Activated T-helper 1 cell treated with anti-CD3 and anti-CD28 coated beads, Interleukin-12 subunit alpha, Interleukin-12 subunit beta, Interleukin-2, Interleukin-4 antibody, amounts not matched to agents 30 ng/mL and 10 ng/mL and 1 ng/mL, durations not matched to agents 14 hours and 24 hours and 36 hours (primary cell): ENCODE data around the gene DAB1. TPM values are rescaled to one million over a fixed set of nuclear protein-coding genes. Genes with fewer than 3 reads are reported as not detected.
A peak's percentile ranks its signal among the peaks of the same experiment; 100 is the strongest.

Experiments used
- DNase-seq: peaks from one replicate; pipeline ENCODE4 v3.0.0; 2021; ENCODE audit warnings: low spot score
- H3K27ac Mint-ChIP-seq: one replicate; pipeline ENCODE4 v1.8.0; 2021; ENCODE audit warnings: mild to moderate bottlenecking, mixed read lengths
- H3K27me3 Mint-ChIP-seq: one replicate; pipeline ENCODE4 v1.8.0; 2022; ENCODE audit warnings: mild to moderate bottlenecking, moderate library complexity, mixed read lengths; ENCODE audit not compliant: insufficient read depth
- H3K36me3 Mint-ChIP-seq: one replicate; pipeline ENCODE4 v1.8.0; 2021; ENCODE audit warnings: low read depth, mixed read lengths
- H3K4me1 Mint-ChIP-seq: one replicate; pipeline ENCODE4 v1.8.0; 2021; ENCODE audit warnings: low read depth, mixed read lengths
- H3K4me3 Mint-ChIP-seq: one replicate; pipeline ENCODE4 v1.8.0; 2021; ENCODE audit warnings: mild to moderate bottlenecking, moderate library complexity, mixed read lengths
- H3K9me3 Mint-ChIP-seq: one replicate; pipeline ENCODE4 v1.8.0; 2021; ENCODE audit warnings: mixed read lengths
- intact Hi-C: fragments of 100-400 bp; cut with micrococcal nuclease; formaldehyde crosslinking; loops from one replicate; pipeline ENCODE4 v1.15.1; 2024
- total RNA-seq: library from RNA; stranded (reverse); gene quantifications from 2 replicates; pipeline ENCODE4 v1.2.3, GENCODE V29; 2022

Gene DAB1
- total RNA-seq, 1 donor from 2014 or later = not detected

GRCh38 chr1:57319165-57319564, 104.7 kb downstream of the DAB1 start:
- intact Hi-C loops = no loop called here

GRCh38 chr1:57316861-57317260, 107.0 kb downstream of the DAB1 start:
- no peaks in the 10 kb centered on the region for H3K4me1 Mint-ChIP-seq
- H3K27ac Mint-ChIP-seq = no peak overlapping the region
- H3K4me3 Mint-ChIP-seq = no peak overlapping the region
- H3K9me3 Mint-ChIP-seq = no peaks in the 10 kb centered on the region
- intact Hi-C loops = no loop called here
- no peaks in the 10 kb centered on the region for H3K27me3 Mint-ChIP-seq
- H3K36me3 Mint-ChIP-seq = no peaks in the 10 kb centered on the region
- no peak for DNase-seq

More at GRCh38 chr1:57319165-57319564, 104.7 kb downstream of the DAB1 start:
- Mint-ChIP-seq H3K27me3 (peaks cover 2% of the 10 kb centered on the region), H3K4me3 (no peak overlapping the region), H3K36me3 (no peaks in the 10 kb centered on the region), H3K4me1 (no peaks in the 10 kb centered on the region), H3K9me3 (no peaks in the 10 kb centered on the region), H3K27ac (no peak overlapping the region)
- no peak for DNase-seq

- intact Hi-C loops = no loop called here
- Mint-ChIP-seq H3K4me3 (no peak overlapping the region), H3K9me3 (no peaks in the 10 kb centered on the region), H3K27me3 (no peaks in the 10 kb centered on the region), H3K27ac (no peak overlapping the region), H3K4me1 (no peaks in the 10 kb centered on the region), H3K36me3 (no peaks in the 10 kb centered on the region)
- DNase-seq = no peak
Measured at GRCh38 chr1:57316291-57316690, 107.6 kb downstream of the DAB1 start.

GRCh38 chr1:57312869-57313268, 111.0 kb downstream of the DAB1 start:
- no peak for DNase-seq
- Mint-ChIP-seq H3K27ac (no peak overlapping the region), H3K4me3 (no peak overlapping the region), H3K36me3 (no peaks in the 10 kb centered on the region), H3K27me3 (no peaks in the 10 kb centered on the region), H3K9me3 (no peaks in the 10 kb centered on the region), H3K4me1 (peaks cover 1% of the 10 kb centered on the region)
- intact Hi-C loops = no loop called here

GRCh38 chr1:57311411-57311810, 112.4 kb downstream of the DAB1 start:
- intact Hi-C loops = no loop called here
- Mint-ChIP-seq H3K4me1 (peaks cover 12% of the 10 kb centered on the region), H3K9me3 (peaks cover 7% of the 10 kb centered on the region), H3K27ac (no peak overlapping the region), H3K27me3 (no peaks in the 10 kb centered on the region), H3K36me3 (no peaks in the 10 kb centered on the region), H3K4me3 (no peak overlapping the region)
- DNase-seq = no peak

GRCh38 chr1:57311006-57311405, 112.9 kb downstream of the DAB1 start:
- no peak for DNase-seq
- intact Hi-C loops = no loop called here
- no peak overlapping the region for H3K27ac Mint-ChIP-seq
- H3K4me1 Mint-ChIP-seq = peaks cover 12% of the 10 kb centered on the region
- H3K36me3 Mint-ChIP-seq = no peaks in the 10 kb centered on the region
- peaks cover 7% of the 10 kb centered on the region for H3K9me3 Mint-ChIP-seq
- H3K27me3 Mint-ChIP-seq = no peaks in the 10 kb centered on the region
- H3K4me3 Mint-ChIP-seq = no peak overlapping the region

- H3K36me3 Mint-ChIP-seq = no peaks in the 10 kb centered on the region
- no peaks in the 10 kb centered on the region for H3K27me3 Mint-ChIP-seq
- DNase-seq = no peak
- intact Hi-C loops = no loop called here
- peaks cover 7% of the 10 kb centered on the region for H3K9me3 Mint-ChIP-seq
- peaks cover 12% of the 10 kb centered on the region for H3K4me1 Mint-ChIP-seq
- no peak overlapping the region for H3K4me3 Mint-ChIP-seq
- H3K27ac Mint-ChIP-seq = no peak overlapping the region
Measured at GRCh38 chr1:57309630-57310029, 114.2 kb downstream of the DAB1 start.

GRCh38 chr1:57307392-57308170, 116.3 kb downstream of the DAB1 start:
- peak overlapping the region; percentile 13 for H3K4me3 Mint-ChIP-seq
- H3K36me3 Mint-ChIP-seq = no peaks in the 10 kb centered on the region
- no peaks in the 10 kb centered on the region for H3K27me3 Mint-ChIP-seq
- peaks cover 12% of the 10 kb centered on the region for H3K4me1 Mint-ChIP-seq
- H3K9me3 Mint-ChIP-seq = peaks cover 7% of the 10 kb centered on the region
- peak overlapping the region; percentile 16 for H3K27ac Mint-ChIP-seq
- peak; percentile 64 for DNase-seq
- intact Hi-C loops = no loop called here

- Mint-ChIP-seq H3K9me3 (peaks cover 7% of the 10 kb centered on the region), H3K36me3 (no peaks in the 10 kb centered on the region), H3K4me1 (peaks cover 12% of the 10 kb centered on the region), H3K27me3 (no peaks in the 10 kb centered on the region), H3K4me3 (no peak overlapping the region), H3K27ac (no peak overlapping the region)
- intact Hi-C loops = no loop called here
- no peak for DNase-seq
Measured at GRCh38 chr1:57304591-57304990, 119.3 kb downstream of the DAB1 start.

- H3K36me3 Mint-ChIP-seq = no peaks in the 10 kb centered on the region
- no peak overlapping the region for H3K27ac Mint-ChIP-seq
- intact Hi-C loops = no loop called here
- H3K27me3 Mint-ChIP-seq = no peaks in the 10 kb centered on the region
- no peak overlapping the region for H3K4me3 Mint-ChIP-seq
- peaks cover 7% of the 10 kb centered on the region for H3K9me3 Mint-ChIP-seq
- H3K4me1 Mint-ChIP-seq = peaks cover 12% of the 10 kb centered on the region
- no peak for DNase-seq
Measured at GRCh38 chr1:57302812-57303596, 120.9 kb downstream of the DAB1 start.

GRCh38 chr1:57300186-57300585, 123.7 kb downstream of the DAB1 start:
- no peaks in the 10 kb centered on the region for H3K27me3 Mint-ChIP-seq
- no peak for DNase-seq
- no peak overlapping the region for H3K4me3 Mint-ChIP-seq
- no peaks in the 10 kb centered on the region for H3K4me1 Mint-ChIP-seq
- no peaks in the 10 kb centered on the region for H3K36me3 Mint-ChIP-seq
- H3K27ac Mint-ChIP-seq = no peak overlapping the region
- no peaks in the 10 kb centered on the region for H3K9me3 Mint-ChIP-seq
- intact Hi-C loops = no loop called here

GRCh38 chr1:57296726-57297250, 127.1 kb downstream of the DAB1 start:
- no peak overlapping the region for H3K27ac Mint-ChIP-seq
- no peaks in the 10 kb centered on the region for H3K36me3 Mint-ChIP-seq
- no peak overlapping the region for H3K4me3 Mint-ChIP-seq
- no peaks in the 10 kb centered on the region for H3K9me3 Mint-ChIP-seq
- H3K27me3 Mint-ChIP-seq = peaks cover 3% of the 10 kb centered on the region
- DNase-seq = no peak
- intact Hi-C loops = no loop called here
- H3K4me1 Mint-ChIP-seq = no peaks in the 10 kb centered on the region

GRCh38 chr1:57295326-57295725, 128.5 kb downstream of the DAB1 start:
- no peak for DNase-seq
- intact Hi-C loops = no loop called here
- no peak overlapping the region for H3K27ac Mint-ChIP-seq
- no peaks in the 10 kb centered on the region for H3K36me3 Mint-ChIP-seq
- no peaks in the 10 kb centered on the region for H3K4me1 Mint-ChIP-seq
- no peaks in the 10 kb centered on the region for H3K9me3 Mint-ChIP-seq
- peaks cover 3% of the 10 kb centered on the region for H3K27me3 Mint-ChIP-seq
- H3K4me3 Mint-ChIP-seq = no peak overlapping the region
